Measurements from ENCODE around the gene ARL4D.
A peak's percentile ranks its signal among the peaks of the same experiment; 100 is the strongest.

The ARL4D gene

GRCh38 chr17:43430936-43431713 lies 32.3 kb downstream of the ARL4D start:
- no peak for DNase-seq

- DNase-seq, result no peak
Observed at GRCh38 chr17:43431714-43432523, 33.1 kb downstream of the ARL4D start.

GRCh38 chr17:43434902-43435319 lies 36.1 kb downstream of the ARL4D start:
- DNase-seq, result no peak

GRCh38 chr17:43437756-43438155 lies 39.0 kb downstream of the ARL4D start:
- DNase-seq, result no peak

GRCh38 chr17:43438626-43439025 lies 39.8 kb downstream of the ARL4D start:
- DNase-seq, result no peak

GRCh38 chr17:43439041-43439440 lies 40.2 kb downstream of the ARL4D start:
- no peak for DNase-seq

GRCh38 chr17:43442711-43443110 lies 43.9 kb downstream of the ARL4D start:
- peak in 1 of 2 donors; percentile 20 for DNase-seq

GRCh38 chr17:43443381-43443780 lies 44.6 kb downstream of the ARL4D start:
- DNase-seq, result no peak

GRCh38 chr17:43444223-43445008 lies 45.6 kb downstream of the ARL4D start:
- DNase-seq, result no peak

- no peak for DNase-seq
Observed at GRCh38 chr17:43445009-43445589, 46.3 kb downstream of the ARL4D start.

- no peak for DNase-seq
Observed at GRCh38 chr17:43446773-43447172, 48.0 kb downstream of the ARL4D start.

- no peak for DNase-seq
Observed at GRCh38 chr17:43448720-43449469, 50.1 kb downstream of the ARL4D start.

- DNase-seq, result no peak
Observed at GRCh38 chr17:43449470-43450248, 50.9 kb downstream of the ARL4D start.
